BE2C (cell line): ENCODE measurements around the gene ZNF207.
"Not testable (repeated sequence)": the region's sequence is repeated elsewhere in the genome, so short reads cannot be mapped to it uniquely, and the experiment has no call there.

ENCODE experiments used
- DNase-seq: peaks from one replicate; pipeline ENCODE4 v3.0.0-alpha.2; 2020
- H3K27me3 ChIP-seq: fragments of 250-450 bp; sonication (Bioruptor Pico); 2 replicates; pipeline ENCODE4 v1.5.1; 2020; ENCODE audit warnings: mild to moderate bottlenecking
- H3K36me3 ChIP-seq: fragments of 250-450 bp; sonication (Bioruptor Pico); 2 replicates; pipeline ENCODE4 v1.5.1; 2020; ENCODE audit warnings: mild to moderate bottlenecking
- H3K4me1 ChIP-seq: fragments of 250-450 bp; sonication (Bioruptor Pico); 2 replicates; pipeline ENCODE4 v1.5.1; 2020
- H3K4me3 ChIP-seq: 2 replicates; pipeline ENCODE4 v1.5.1; 2011; ENCODE audit warnings: low read depth, low read length
- H3K9me3 ChIP-seq: fragments of 250-450 bp; sonication (Bioruptor Pico); 2 replicates; pipeline ENCODE4 v1.5.1; 2020
- CTCF ChIP-seq: IDR thresholded peaks from 2 replicates; pipeline ENCODE4 v1.5.1; 2012; ENCODE audit warnings: mild to moderate bottlenecking, low read depth, low read length

The ZNF207 gene

GRCh38 chr17:32388613-32389459, 38.9 kb downstream of the ZNF207 start:
- Histone ChIP-seq H3K27me3 (no peaks in the 10 kb centered on the region), H3K4me1 (no peaks in the 10 kb centered on the region), H3K9me3 (no peaks in the 10 kb centered on the region), H3K36me3 (no peaks in the 10 kb centered on the region), H3K4me3 (no peak overlapping the region)
- no peak for DNase-seq
- TF ChIP-seq CTCF: no peak

- no peaks in the 10 kb centered on the region for H3K27me3 ChIP-seq
- H3K9me3 ChIP-seq: no peaks in the 10 kb centered on the region
- H3K4me1 ChIP-seq: no peaks in the 10 kb centered on the region
- no peaks in the 10 kb centered on the region for H3K36me3 ChIP-seq
- no peak overlapping the region for H3K4me3 ChIP-seq
- no peak for DNase-seq
- no peak for TF ChIP-seq CTCF
These were observed 43.9 kb downstream of the ZNF207 start for GRCh38 chr17:32393904-32394303.

GRCh38 chr17:32396343-32396742, 46.4 kb downstream of the ZNF207 start:
- TF ChIP-seq CTCF: no peak
- H3K27me3 ChIP-seq: no peaks in the 10 kb centered on the region
- H3K9me3 ChIP-seq: no peaks in the 10 kb centered on the region
- no peak overlapping the region for H3K4me3 ChIP-seq
- no peak for DNase-seq
- H3K36me3 ChIP-seq: no peaks in the 10 kb centered on the region
- H3K4me1 ChIP-seq: no peaks in the 10 kb centered on the region

- Histone ChIP-seq H3K36me3 (no peaks in the 10 kb centered on the region), H3K9me3 (no peaks in the 10 kb centered on the region), H3K27me3 (no peaks in the 10 kb centered on the region), H3K4me3 (no peak overlapping the region), H3K4me1 (no peaks in the 10 kb centered on the region)
- TF ChIP-seq CTCF: no peak
- no peak for DNase-seq
These were observed 49.0 kb downstream of the ZNF207 start for GRCh38 chr17:32398946-32399345.

GRCh38 chr17:32410085-32410484, 60.1 kb downstream of the ZNF207 start:
- not testable (repeated sequence) for H3K4me1 ChIP-seq, H3K36me3 ChIP-seq, H3K4me3 ChIP-seq, DNase-seq, H3K27me3 ChIP-seq, H3K9me3 ChIP-seq

GRCh38 chr17:32426894-32427293, 76.9 kb downstream of the ZNF207 start:
- H3K36me3 ChIP-seq: no peaks in the 10 kb centered on the region
- H3K4me1 ChIP-seq: no peaks in the 10 kb centered on the region
- H3K27me3 ChIP-seq: no peaks in the 10 kb centered on the region
- no peak for TF ChIP-seq CTCF
- no peak for DNase-seq
- H3K9me3 ChIP-seq: no peaks in the 10 kb centered on the region
- H3K4me3 ChIP-seq: no peak overlapping the region

GRCh38 chr17:32429598-32429997, 79.6 kb downstream of the ZNF207 start:
- no peaks in the 10 kb centered on the region for H3K27me3 ChIP-seq
- no peak overlapping the region for H3K4me3 ChIP-seq
- H3K4me1 ChIP-seq: no peaks in the 10 kb centered on the region
- H3K36me3 ChIP-seq: no peaks in the 10 kb centered on the region
- no peak for TF ChIP-seq CTCF
- DNase-seq: no peak
- H3K9me3 ChIP-seq: no peaks in the 10 kb centered on the region
